WTC11 (cell line): ENCODE data around the gene CLSTN2. TPM values are rescaled to one million over a fixed set of nuclear protein-coding genes. Genes with fewer than 3 reads are reported as not detected.

Source experiments
- AFF4 ChIP-seq: sonication (generic); formaldehyde crosslinking; IDR thresholded peaks from 2 replicates; pipeline ENCODE4 v1.8.1; 2023; ENCODE audit warnings: mild to moderate bottlenecking, missing genetic modification reagents, borderline replicate concordance
- ATF2 ChIP-seq: sonication (generic); formaldehyde crosslinking; IDR thresholded peaks from 2 replicates; pipeline ENCODE4 v1.8.1; 2022; ENCODE audit warnings: low read depth, missing genetic modification reagents, borderline replicate concordance
- CREM ChIP-seq: sonication (generic); formaldehyde crosslinking; IDR thresholded peaks from 2 replicates; pipeline ENCODE4 v1.8.1; 2022; ENCODE audit warnings: mild to moderate bottlenecking, missing genetic modification reagents, moderate library complexity
- CTCF ChIP-seq: fragments of 200-600 bp; IDR thresholded peaks from 2 replicates; pipeline ENCODE4 v1.8.0; 2022; ENCODE audit warnings: antibody characterized with exemption
- E2F4 ChIP-seq: sonication (generic); formaldehyde crosslinking; IDR thresholded peaks from 2 replicates; pipeline ENCODE4 v1.8.1; 2022; ENCODE audit warnings: low read depth, mild to moderate bottlenecking, moderate library complexity, missing genetic modification reagents, borderline replicate concordance
- ESRRA ChIP-seq: sonication (generic); formaldehyde crosslinking; IDR thresholded peaks from 2 replicates; pipeline ENCODE4 v1.8.1; 2022; ENCODE audit warnings: mild to moderate bottlenecking, missing genetic modification reagents, borderline replicate concordance
- IRF1 ChIP-seq: sonication (generic); formaldehyde crosslinking; IDR thresholded peaks from 2 replicates; pipeline ENCODE4 v1.8.0; 2023; ENCODE audit warnings: missing genetic modification reagents
- MAX ChIP-seq: sonication (generic); formaldehyde crosslinking; IDR thresholded peaks from 2 replicates; pipeline ENCODE4 v1.8.0; 2022; ENCODE audit warnings: mild to moderate bottlenecking, missing genetic modification reagents
- SMAD3 ChIP-seq: sonication (generic); formaldehyde crosslinking; IDR thresholded peaks from 2 replicates; pipeline ENCODE4 v1.8.0; 2022; ENCODE audit warnings: missing genetic modification reagents, mild to moderate bottlenecking, borderline replicate concordance
- USF1 ChIP-seq: sonication (generic); formaldehyde crosslinking; IDR thresholded peaks from 2 replicates; pipeline ENCODE4 v1.8.0; 2022; ENCODE audit warnings: mild to moderate bottlenecking, missing genetic modification reagents
- ZBTB43 ChIP-seq: sonication (generic); formaldehyde crosslinking; IDR thresholded peaks from 2 replicates; pipeline ENCODE4 v1.8.1; 2023; ENCODE audit warnings: mild to moderate bottlenecking, missing genetic modification reagents
- ZNF416 ChIP-seq: fragments of 250-450 bp; sonication (Bioruptor Pico); IDR thresholded peaks from 2 replicates; pipeline ENCODE4 v1.9.0; 2021; ENCODE audit warnings: mild to moderate bottlenecking, inconsistent platforms
- ZNF425 ChIP-seq: fragments of 250-450 bp; sonication (Bioruptor Pico); conservative IDR thresholded peaks from 2 replicates; pipeline ENCODE4 v1.9.0; 2021; ENCODE audit warnings: mild to moderate bottlenecking
- total RNA-seq: library from RNA; stranded (reverse); gene quantifications from 3 replicates; pipeline ENCODE4 v1.2.3, GENCODE V29; 2021

CLSTN2 gene
- total RNA-seq, 1 experiment from 2014 or later: 0.35 TPM

- no peak for TF ChIP-seq CTCF
- TF ChIP-seq ESRRA (CRISPR knock-in tag): no peak
- no peak for TF ChIP-seq ZNF425 (CRISPR knock-in tag)
- no peak for TF ChIP-seq MAX
- TF ChIP-seq ZNF416 (CRISPR knock-in tag): no peak
- TF ChIP-seq USF1 (CRISPR knock-in tag): no peak
- TF ChIP-seq ATF2 (CRISPR knock-in tag): no peak
- no peak for TF ChIP-seq IRF1 (CRISPR knock-in tag)
- no peak for TF ChIP-seq E2F4 (CRISPR knock-in tag)
- TF ChIP-seq SMAD3 (CRISPR knock-in tag): no peak
- no peak for TF ChIP-seq CREM (CRISPR knock-in tag)
- no peak for TF ChIP-seq AFF4
- TF ChIP-seq ZBTB43 (CRISPR knock-in tag): no peak
Measured at GRCh38 chr3:140188285-140188684, 253.3 kb downstream of the CLSTN2 start (continued).
